AG09319 (cell line): ENCODE data around the gene ZNF407.

Experiments
- DNase-seq: peaks from one replicate; pipeline ENCODE4 v3.0.0-alpha.2; 2010; ENCODE audit warnings: low read depth; ENCODE audit errors: extremely low read depth
- TF ChIP-seq, protein P1 (sequence below): IDR thresholded peaks from 2 replicates; pipeline ENCODE4 v1.5.1; 2011; ENCODE audit warnings: low read depth, mild to moderate bottlenecking, inconsistent platforms, low read length, moderate library complexity

Gene ZNF407

DNA sequence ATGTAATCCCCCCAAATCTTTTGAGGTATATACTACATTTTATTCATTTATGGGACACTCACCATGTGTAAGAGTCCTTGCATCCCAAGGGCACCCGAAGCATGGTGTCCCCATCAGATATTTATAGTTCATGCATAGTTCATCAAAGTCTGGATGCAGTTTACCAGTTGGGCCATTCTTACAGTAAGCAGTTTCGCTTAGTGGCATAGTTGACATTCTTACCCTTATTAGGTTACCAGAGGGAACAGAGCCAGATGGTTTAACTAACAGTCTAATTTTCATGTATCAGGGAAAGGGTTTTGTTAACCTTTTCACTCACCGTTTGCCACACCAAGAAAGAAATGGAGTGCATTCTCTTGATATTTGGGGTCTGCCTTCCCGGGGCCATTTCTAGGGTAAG, 7.1 kb downstream of the ZNF407 start:
- DNase-seq: peak; percentile 23
- TF ChIP-seq, protein P1, sequence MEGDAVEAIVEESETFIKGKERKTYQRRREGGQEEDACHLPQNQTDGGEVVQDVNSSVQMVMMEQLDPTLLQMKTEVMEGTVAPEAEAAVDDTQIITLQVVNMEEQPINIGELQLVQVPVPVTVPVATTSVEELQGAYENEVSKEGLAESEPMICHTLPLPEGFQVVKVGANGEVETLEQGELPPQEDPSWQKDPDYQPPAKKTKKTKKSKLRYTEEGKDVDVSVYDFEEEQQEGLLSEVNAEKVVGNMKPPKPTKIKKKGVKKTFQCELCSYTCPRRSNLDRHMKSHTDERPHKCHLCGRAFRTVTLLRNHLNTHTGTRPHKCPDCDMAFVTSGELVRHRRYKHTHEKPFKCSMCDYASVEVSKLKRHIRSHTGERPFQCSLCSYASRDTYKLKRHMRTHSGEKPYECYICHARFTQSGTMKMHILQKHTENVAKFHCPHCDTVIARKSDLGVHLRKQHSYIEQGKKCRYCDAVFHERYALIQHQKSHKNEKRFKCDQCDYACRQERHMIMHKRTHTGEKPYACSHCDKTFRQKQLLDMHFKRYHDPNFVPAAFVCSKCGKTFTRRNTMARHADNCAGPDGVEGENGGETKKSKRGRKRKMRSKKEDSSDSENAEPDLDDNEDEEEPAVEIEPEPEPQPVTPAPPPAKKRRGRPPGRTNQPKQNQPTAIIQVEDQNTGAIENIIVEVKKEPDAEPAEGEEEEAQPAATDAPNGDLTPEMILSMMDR: no peak

DNA sequence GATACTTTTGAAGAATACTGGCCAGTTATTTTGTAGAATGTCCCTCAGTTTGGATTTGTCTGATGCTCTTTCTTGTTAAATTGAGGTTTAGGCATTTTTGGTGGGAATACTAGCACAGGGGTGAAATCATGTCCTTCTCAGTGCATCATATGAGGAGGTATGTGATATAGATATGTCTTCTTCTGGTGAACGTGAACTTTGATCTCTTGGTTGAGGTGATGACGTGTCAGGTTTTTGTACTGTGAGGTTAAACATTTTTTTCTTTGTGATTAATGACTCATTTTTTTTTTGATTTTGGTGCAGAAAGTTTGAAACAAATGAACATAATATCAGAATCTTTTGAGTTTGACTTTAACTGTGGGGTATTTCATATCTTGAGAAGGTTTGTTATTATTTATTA, 11.0 kb downstream of the ZNF407 start:
- no peak for DNase-seq
- TF ChIP-seq, protein P1: no peak

GRCh38 chr18:74609535-74609934, 11.9 kb downstream of the ZNF407 start:
- no peak for DNase-seq
- TF ChIP-seq, protein P1: no peak

DNA sequence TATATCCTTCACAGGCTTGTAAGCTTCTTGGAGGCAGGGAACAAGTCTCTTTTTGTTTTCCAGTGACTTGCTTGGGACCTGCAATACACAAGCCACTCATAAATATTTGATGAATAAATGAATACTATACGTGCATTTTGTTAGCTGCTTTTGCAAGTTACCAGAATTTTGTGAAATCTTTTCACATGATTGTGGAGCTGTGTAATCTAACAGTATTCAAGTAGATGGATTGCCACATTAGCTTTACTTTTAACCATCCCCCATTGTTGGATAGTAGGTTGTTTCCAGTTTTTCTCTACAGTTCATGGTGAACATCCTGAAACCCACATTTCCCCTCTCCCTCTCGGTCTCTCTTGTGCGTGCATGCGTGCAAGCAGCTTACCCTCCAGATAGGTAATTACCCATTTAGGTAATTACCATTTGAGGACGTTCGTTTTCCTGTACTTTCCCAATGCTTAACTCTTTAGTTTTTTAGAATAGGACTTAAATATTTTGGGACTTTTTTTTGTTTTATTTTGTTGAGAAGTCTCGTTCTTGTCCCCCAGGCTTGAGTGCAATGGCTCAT, 12.5 kb downstream of the ZNF407 start:
- DNase-seq: no peak
- TF ChIP-seq, protein P1: no peak

GRCh38 chr18:74610860-74611259, 13.2 kb downstream of the ZNF407 start:
- DNase-seq: no peak
- TF ChIP-seq, protein P1: no peak

GRCh38 chr18:74611765-74612164, 14.1 kb downstream of the ZNF407 start:
- DNase-seq: no peak
- TF ChIP-seq, protein P1: no peak

DNA sequence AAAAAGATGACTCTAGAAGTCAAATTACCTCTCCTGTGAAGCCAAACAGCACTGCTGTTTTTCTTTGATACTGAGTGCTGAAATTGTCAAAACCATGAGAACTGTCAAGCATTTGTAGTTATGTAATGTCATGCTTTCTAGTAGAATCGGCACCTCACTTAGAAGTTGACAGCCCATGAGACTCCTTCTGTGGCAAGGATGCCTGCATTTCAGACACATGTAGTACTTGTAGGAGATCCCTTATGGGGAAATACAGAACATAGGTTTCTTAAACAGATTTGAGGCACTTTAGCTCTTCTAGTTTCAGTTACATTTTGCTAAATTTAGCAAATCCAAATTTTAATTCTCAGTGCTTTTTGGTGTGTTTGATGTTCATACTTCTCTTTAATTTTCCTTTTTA, 15.7 kb downstream of the ZNF407 start:
- no peak for DNase-seq
- TF ChIP-seq, protein P1: no peak
